Dedifferentiated amniotic fluid mesenchymal stem cell (primary cell): Measurements from ENCODE around the gene SLIRP.
"Not testable (repeated sequence)": the region's sequence is repeated elsewhere in the genome, so short reads cannot be mapped to it uniquely, and the experiment has no call there.

Experiments used
- DNase-seq: peaks from one replicate; pipeline ENCODE4 v3.0.0-alpha.2; 2016; ENCODE audit errors: extremely low spot score

SLIRP gene

DNA sequence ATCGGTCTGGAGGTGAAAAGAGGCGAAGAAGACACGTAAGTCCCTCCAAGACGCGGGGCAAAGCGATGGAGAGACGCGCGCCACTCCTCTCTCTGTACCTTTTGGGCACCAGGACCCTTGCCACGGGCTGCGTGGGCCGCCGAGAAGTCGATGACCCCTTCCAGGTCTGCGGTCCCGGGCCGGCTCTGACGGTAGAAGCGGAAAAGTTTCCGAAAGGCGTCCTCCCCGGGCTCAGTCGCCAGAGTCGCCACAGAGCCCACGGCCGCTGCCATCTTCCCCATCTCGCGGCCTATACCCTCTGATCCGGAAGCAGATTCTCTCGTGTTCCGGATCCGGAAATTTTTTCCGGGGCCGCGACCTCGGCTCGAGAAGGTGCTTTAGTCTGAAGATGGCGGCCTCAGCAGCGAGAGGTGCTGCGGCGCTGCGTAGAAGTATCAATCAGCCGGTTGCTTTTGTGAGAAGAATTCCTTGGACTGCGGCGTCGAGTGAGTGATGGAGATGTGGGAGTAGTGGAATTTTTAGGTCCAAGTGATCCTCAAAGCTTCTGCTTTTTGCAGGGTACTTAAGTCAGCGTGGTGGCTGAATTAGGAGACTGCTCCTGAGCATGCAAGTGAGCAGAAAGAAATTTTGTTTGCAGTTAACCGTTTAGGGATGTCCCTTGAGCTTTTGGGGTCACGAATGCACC, at the start of gene SLIRP, which contains the start of gene ALKBH1:
Gene SLIRP, plus strand, starts transcription at position 380 of the 685 bp plus-strand sequence. Its CDS starts 9 bp downstream, at position 389.
Gene ALKBH1, minus strand, starts transcription at position 300 of the 685 bp plus-strand sequence. Its CDS starts 19 bp downstream, at position 281.
- DNase-seq = peak; percentile 86

DNA sequence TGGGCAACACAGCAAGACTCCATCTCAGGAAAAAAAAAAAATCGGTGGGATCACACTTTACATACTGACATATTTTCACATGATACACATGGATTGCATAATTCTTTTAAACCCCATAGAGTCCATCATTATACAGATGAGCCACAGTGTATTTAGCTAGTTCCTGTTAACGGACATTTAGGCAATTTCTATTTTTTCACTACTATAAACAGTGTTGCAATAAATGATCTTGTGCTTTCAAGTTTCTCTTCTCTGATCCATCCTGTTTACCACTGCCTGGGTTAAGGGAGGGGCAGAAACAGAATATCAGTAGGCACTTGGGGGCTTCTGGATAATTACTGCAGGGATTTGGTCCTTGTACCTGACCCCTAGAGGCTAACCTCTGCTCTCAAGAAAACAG, 48.1 kb upstream of the SLIRP start:
- DNase-seq = no peak

DNA sequence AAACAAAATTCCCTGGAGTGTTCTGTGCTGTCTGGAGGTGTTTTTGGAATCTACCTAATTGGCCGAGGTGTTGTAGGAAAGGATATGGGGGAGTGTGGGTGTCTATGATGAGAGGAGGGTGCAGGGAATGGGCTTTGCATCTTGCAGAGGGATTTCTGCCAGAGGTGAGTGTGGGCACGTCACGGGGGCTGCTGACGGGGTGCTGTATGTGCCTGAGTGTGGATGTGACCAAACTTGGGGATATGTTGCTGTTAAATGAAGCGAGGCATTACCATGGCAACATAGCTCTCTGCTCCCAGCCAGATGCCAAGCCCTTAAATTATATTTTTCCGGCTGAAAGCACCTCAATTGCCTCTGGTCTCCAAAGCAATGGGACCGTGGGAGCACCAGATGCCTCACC, 47.1 kb upstream of the SLIRP start:
- no peak for DNase-seq

DNA sequence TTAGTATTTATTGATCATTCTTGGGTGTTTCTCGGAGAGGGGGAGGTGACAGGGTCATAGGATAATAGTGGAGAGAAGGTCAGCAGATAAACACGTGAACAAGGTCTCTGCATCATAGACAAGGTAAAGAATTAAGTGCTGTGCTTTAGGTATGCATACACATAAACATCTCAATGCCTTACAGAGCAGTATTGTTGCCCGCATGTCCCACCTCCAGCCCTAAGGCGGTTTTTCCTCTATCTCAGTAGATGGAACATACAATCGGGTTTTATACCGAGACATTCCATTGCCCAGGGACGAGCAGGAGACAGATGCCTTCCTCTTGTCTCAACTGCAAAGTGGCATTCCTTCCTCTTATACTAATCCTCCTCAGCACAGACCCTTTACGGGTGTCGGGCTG, 46.3 kb upstream of the SLIRP start:
- not testable (repeated sequence) for DNase-seq

DNA sequence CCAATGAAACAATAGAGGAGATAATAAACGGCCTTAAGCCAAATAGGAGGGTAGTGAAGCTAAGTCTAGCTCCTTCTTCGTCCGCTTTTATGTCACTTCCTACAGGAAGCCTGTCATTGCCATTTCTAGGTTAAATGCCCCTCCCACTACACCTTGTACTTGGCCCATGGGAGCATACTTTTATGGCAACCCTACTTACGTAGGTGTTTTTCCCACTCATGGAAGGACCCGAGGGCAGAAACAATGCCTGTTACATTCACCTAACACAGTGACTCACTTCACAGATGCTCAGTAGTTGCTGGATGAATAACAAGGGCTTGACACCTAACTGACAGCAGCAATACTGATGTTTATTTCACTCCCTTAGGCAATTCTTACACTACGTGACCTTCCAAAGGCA, 44.6 kb upstream of the SLIRP start:
- no peak for DNase-seq

DNA sequence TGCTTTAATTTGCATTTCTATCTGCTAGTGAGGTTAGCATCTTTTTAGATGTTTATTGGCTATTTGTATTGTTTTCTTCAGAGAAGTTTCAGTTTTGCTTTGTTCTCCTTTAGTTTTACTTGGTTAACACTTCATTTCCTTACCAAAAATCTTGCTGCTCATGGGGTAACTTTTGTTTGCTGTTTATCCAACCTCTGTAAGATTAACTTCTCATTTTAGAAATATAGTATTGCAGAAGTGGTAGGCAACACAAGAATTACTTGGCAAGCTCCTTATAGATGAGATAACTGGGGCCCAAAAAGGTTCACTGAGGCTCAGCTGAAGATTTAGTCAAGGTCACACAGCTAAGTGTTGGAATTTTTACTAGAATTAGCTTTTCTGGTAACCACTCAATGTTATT, 40.6 kb upstream of the SLIRP start:
- DNase-seq = no peak

DNA sequence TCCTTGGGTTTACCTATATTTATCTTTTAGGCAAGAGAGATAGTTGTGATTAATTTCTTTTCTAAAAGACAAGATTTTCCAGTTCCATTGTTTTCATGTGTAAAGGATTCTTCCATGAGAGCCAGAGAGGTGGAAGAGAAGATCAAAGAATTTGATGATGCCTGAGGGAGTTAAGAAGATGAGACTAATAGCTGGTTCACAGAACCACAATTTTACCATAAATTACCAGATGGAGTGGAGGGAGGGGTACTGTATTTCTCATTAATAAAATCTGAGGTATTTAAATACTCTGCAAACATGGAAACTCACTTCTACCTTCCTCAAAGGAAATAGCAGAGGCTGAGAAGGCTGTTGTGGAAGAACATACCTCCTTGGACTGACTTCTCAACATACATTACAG, 34.7 kb upstream of the SLIRP start:
- no peak for DNase-seq

DNA sequence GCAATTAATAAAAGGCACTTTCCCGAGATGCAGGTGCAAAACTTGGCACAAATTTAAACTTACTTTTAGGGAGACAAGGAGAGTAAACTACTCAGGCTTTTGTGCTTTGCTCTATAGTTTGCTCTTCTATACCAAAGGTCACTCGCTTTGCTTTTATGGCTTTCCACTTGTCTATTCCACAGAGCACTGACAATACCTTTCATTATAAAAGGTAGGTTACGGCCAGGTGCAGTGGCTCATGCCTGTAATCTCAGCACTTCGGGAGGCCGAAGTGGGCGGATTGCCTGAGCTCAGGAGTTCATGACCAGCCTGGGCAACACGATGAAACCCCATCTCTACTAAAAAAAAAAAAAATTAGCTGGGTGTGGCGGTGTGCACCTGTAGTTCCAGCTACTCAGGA, 33.0 kb upstream of the SLIRP start:
- DNase-seq = no peak

DNA sequence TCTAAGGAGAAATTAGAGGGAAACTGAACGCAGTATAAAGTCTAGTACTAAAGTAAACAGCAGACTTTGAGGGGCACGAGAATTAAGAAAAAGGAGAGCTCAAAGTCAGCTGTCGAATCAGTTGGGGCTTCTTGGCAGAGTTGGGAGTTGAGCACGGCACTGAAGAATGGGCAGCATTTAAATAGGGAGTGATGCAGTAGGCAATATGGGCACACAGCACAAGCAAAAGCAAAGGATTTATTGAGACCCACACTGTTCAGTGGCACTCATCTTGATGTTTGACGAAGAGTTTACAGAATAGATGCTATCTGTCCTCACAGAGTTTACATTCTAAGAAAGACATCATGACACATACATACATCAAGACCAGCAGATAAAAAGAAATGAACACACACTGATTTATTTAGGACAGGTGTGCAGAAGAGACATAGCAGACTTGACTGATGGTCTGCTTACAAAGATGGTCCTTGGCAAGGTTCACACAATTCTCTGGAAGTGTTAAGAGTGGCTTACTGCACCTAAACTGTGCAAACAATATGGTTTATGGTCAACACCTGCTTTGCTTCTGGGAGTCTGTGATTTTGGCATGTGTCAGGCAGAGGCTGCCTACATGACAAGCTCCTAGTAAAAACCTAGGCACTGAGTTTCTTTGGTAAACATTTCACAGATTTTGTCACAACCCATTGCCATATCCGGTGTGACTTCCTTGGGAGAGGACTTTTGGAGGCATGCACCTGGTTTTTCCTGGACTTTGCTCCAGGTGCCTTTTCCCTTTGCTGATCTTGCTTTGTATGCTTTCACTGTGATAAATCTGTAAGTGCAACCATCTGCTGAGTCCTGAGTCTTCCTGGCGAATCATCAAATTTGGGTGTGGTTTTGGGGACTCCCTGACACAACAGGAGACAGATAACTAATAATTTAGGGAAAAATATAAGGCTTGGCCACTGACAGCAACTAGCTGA, 26.4 kb upstream of the SLIRP start:
- DNase-seq = no peak

DNA sequence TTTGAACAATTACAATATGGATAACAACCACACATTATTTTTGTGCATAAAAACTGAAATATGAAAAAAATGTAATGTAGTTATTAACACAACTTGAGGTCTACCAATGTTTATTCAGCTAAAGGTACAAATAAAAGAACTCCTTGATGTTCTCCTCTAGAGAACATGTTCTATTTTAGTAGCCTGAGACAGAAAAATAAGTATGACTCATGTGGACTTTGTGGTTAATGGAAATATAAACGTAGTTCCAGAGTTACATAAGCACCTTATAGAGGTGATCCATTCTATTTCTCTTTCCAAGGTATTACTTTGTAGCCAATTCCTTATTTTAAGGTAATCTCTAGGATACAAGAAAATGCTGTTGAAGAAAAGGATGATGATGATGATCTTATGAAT, 25.7 kb upstream of the SLIRP start:
- no peak for DNase-seq

DNA sequence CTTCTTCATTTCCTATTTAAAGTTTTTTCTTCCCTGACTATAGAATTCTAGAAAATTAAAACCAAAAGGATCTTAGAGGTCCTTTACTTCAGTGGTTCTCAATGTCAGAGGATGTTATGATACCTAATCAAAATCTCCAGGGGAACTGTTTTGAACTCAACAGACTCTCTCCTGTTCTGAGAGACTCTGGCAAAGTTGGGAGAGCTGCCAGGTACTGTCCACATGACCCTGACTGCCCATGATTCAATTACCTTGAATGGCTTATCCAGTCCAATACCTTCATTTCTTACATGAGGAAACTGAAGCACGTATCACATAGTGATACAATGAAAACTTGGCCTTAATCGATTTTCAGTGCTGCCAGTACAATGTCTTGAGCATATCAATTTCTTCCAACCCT, 16.6 kb upstream of the SLIRP start:
- no peak for DNase-seq

DNA sequence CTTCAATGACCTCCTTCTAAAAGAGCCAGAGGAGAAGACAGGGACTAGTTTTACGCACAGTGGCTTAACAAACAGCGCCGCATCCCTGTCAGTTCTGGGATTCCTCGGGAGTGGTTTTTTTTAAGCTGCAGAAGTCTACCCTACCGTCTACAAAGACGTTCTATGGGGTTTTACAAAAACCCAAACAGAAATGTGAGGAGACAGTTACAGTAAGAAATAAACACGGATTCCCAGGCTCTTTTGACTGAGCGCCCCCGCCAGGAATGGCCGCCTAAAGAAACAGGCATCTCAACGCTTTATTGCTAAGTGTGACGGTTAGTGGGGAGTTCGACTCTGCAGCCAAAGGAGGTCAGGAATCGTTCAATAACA, 564 bp upstream of the SLIRP start:
- peak; percentile 58 for DNase-seq

DNA sequence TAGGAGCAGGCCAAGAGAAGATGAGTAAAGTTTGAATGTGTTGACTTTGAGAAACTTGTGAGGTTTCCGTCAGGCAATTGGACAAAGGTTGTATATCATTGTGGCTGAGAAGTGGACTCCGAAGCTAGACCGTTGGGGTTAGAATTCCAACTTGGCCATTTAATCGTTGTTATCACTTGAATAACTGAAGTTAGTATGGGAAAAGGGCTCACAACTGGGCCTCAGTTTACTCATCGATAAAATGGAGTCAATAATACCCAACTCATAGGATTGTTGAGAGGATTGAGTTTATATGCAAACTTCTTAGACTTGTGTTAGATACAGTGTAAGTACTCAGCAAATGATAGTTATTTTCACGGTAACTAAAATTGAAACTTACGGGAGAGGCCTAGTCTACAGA, 846 bp downstream of the SLIRP start:
- no peak for DNase-seq

DNA sequence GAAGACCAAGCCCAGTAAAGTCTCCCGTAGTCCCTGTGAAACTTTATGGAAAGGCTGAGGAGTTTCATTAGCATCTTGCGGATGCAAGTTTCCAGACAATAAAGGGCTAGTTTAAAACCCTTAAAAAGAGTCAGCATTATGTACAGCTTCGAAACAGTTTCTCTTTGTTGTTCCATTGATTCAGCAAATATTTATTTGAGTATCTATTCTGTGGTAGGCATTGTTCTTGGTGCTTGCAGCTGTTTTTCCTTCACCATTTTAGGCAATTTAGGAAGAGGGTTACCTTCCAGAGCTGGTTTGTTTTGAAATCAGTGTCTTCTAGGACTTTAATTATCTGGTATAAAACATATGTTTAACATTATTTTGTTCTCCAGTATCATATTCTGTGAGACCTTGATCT, 1.5 kb downstream of the SLIRP start:
- no peak for DNase-seq

DNA sequence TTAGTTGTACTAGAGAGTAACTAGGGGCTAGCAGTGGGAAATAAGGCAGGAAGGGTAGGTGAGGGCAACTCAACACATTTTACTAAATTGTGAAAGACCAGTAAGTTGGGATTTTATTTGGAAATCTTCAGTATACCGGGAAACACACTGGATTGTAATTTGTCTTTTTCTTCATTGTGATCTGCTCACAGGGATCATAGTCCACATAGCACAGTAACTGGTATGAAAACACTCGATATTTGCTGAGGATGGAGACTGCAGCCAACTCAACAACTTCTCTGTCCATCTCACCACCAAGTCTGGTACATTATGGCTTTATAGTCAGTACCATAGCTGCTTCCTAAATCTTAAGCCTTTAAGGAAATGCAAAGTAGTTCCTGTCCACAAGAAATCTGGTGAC, 2.5 kb downstream of the SLIRP start:
- DNase-seq = no peak

DNA sequence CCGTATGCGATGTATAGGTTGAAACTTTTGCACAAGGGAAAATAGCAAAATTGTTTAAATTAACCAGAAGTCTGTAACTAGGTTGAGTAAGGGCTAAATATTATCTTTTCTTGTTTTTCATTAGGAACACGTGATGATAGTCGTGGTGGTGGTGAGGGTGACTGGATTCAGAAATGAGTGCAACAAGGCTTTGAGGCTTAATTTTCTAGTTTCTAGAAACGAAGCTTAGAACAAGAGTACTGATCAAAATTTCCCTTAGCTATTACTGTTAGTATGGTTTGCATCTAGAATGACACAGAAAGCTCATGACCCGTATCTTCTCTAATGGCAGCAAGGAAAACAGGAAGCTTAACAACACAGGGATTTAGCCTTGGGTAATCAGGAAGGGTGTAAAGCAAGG, 7.0 kb downstream of the SLIRP start:
- DNase-seq = no peak

DNA sequence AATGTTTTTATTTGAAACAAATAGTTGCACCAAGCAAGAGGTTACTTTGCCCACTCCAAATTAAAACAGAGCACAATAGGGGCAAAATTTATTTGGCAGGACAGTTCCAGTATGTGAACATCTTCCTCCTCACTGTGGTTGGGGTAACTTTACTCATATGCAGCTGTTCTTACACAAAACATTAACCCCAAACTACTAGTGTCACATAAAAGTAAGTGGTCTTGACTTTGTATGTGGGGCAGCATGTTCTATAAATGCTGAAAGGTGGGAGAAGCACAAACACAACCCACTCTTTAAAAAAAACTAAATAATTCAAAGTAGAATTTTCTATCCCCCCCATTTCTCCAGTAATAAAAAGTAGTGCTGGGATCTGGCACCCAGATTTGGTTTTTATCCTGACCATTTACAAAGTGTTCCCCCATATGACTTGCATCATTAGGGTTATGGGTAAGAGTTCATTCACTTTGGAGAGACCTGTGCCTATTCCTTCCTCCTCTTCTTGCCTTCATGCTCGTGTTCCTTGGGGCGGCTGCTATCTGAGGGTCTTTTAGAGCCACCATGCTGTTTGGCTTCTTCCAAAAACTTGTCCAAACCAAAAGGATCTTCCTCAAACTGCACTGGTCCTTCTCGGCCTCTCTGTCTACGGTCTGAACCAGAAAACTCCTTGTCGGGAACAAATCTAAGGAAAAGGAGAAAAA, 9.9 kb downstream of the SLIRP start:
- DNase-seq = no peak

DNA sequence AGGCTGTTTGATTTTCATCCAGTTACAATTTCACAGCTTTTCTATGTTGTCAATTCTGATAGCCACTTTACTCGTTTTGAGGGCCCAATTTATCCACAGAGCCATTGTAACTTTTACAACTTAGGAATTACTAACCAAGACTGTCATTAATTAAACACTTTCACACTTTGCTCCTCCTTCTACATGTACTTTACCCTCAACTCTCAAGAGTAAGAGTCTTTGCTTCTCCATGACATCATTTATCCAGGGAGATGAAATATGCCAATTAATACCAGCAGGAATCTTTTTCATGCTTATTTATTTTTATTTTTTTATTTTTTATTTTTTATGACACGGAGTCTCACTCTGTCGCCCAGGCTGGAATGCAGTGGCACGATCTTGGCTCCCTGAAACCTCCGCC, 13.5 kb downstream of the SLIRP start:
- DNase-seq = no peak

DNA sequence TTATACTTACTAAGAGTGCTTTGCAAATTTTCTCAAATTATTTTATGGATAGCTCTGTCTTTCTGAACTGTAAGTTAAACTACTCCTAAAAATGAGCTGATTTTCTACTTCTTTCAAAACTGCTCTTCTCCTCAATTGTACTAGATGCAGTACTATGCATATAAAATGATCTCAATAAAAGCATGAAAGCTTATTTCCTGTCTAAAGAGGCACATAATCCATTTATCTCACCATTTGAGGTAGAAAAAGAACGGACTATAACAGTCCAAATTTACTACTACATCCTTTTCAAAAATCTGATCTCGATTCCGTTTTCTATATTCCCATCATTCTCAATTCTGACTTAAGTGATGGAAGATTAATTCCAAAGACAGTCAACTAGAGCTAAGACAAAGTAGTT, 14.4 kb downstream of the SLIRP start:
- no peak for DNase-seq

DNA sequence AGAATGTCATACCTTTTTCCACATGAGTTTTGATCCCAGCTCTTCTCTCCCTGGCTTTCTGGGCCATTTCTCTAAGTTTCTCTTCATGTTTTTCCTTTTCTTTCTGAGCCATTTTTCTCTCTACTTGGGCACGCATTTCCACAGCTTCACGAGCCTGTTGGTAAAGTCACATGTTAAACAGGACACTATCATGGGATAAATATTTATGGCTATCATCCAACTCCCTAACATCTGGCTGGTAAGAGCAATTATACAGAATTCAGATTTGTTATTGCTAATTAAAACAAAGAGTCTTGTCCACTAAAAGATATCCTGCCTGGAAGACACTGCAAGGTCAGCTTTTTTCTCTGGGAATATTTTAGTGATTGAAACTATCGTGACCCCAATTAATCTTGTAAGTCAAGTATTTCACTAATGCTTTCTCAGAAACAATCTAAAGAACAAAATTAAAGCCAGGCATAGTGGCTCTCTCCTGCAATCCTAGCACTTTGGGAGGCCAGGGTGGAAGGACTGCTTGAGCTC, 23.1 kb downstream of the SLIRP start:
- no peak for DNase-seq

DNA sequence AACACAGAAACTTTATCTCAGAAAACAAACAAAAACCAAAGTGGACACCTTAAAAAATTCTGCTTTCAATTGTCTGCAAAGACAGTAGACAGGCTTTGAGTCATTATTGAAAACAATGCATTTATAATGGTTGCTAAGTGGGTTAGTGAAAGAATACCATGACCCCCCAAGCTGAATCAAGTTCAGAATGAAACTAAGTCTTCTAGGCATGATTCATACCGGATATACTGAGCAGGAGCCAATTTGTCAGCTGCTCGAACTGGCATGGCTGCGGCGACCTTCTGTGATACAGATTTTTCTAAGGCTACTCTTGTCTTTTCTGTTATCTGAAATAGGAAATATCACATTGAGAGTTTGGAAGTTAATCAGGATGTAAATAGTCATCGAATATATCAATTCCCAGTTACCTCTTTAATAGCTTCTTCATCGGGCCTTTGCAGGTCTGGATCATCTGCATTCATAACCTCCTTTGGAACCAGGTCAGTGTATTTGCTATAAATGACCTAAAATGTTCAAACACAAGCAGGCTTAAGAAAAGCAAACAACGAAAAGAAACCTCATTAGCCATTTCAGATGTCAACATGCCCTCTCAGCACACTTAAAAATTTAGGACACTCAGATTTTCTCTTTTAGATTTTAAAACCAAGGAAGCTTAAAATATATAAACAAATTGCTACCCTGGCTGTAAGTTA, 30.8 kb downstream of the SLIRP start:
- DNase-seq = no peak

DNA sequence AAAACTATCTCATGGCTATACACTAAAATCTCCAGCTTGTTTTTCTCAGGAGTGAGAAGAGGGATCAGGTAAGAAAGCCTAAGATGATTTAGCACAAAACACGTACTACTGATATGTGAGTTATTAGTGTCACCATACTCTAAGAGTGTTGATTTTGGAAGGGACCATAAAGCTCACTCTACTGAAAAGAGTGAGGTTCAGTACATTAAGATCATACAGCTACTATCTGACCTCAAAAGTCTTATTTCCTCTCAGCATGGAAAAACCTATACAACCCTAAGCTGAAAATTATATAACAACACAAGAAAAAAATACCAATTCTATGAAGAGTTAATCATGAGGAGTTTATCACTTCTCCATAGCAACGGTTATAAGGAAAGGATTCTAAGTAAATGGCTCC, 33.5 kb downstream of the SLIRP start:
- DNase-seq = no peak
